ENCODE measurements around the gene CCER1. TPM values are rescaled to one million over a fixed set of nuclear protein-coding genes. Genes with fewer than 3 reads are reported as not detected.
"Not testable (repeated sequence)": the region's sequence is repeated elsewhere in the genome, so short reads cannot be mapped to it uniquely, and the experiment has no call there.

The CCER1 gene
- total RNA-seq, 3 donors from 2014 or later: not detected

DNA sequence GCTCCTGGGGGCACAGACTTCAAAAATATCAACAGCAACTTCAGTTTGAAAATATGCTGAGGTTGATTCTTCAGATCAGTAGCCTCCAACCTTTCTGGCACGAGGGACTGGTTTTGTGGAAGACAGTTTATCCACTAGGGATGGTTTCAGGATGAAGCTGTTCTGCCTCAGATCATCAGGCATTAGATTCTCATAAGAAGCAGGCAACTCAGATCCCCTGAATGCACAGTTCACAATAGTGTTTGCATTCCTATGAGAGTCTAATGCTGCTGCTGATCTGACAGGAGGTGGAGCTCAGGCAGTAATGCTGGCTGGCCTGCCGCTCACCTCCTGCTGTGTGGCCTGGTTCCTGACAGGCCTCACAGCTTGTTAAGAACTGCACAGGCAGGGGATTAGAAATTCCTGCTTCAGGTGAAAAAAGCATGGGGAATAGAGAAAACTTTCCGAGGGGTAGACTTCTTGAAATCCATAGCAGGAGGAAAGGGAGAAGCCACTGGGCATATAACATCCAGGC, 37.0 kb upstream of the CCER1 start:
- no peak for DNase-seq
- intact Hi-C loops (cut with DNase I, micrococcal nuclease): no loop called here
- no peaks in the 10 kb centered on the region for H3K9me3 ChIP-seq

DNA sequence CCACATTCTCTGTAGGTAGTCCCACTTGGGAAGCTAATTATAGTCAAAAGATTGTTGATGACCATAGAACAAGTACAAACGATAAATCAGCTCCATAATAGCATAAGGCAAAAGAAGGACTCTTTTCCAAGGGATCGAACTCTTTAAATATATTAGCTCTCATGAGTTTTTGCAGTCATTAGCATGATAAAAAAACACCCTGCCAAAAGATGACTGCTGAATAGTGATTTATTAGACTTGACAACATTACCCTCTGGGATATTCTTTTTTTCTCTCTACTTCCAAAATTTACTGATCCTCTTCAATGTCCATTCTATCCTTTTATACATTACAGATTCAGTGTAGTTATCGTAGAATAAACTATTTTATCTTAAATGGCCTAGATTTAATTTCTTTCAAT, 35.6 kb upstream of the CCER1 start:
- no peak for ATAC-seq
- intact Hi-C loops (cut with DNase I, micrococcal nuclease): no loop called here
- TF ChIP-seq, protein P1, sequence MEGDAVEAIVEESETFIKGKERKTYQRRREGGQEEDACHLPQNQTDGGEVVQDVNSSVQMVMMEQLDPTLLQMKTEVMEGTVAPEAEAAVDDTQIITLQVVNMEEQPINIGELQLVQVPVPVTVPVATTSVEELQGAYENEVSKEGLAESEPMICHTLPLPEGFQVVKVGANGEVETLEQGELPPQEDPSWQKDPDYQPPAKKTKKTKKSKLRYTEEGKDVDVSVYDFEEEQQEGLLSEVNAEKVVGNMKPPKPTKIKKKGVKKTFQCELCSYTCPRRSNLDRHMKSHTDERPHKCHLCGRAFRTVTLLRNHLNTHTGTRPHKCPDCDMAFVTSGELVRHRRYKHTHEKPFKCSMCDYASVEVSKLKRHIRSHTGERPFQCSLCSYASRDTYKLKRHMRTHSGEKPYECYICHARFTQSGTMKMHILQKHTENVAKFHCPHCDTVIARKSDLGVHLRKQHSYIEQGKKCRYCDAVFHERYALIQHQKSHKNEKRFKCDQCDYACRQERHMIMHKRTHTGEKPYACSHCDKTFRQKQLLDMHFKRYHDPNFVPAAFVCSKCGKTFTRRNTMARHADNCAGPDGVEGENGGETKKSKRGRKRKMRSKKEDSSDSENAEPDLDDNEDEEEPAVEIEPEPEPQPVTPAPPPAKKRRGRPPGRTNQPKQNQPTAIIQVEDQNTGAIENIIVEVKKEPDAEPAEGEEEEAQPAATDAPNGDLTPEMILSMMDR (IDR thresholded peaks at IDR 0.05): no peak

More for the DNA sequence above, 37.0 kb upstream of the CCER1 start:
- ATAC-seq: no peak
- H3K4me1 ChIP-seq (ENCODE audit: low read depth): no peaks in the 10 kb centered on the region
- no peaks in the 10 kb centered on the region for H3K36me3 ChIP-seq (ENCODE audit: low read depth)
- H3K4me3 ChIP-seq: no peak overlapping the region
- TF ChIP-seq, protein P1 (IDR thresholded peaks at IDR 0.05): no peak

DNA sequence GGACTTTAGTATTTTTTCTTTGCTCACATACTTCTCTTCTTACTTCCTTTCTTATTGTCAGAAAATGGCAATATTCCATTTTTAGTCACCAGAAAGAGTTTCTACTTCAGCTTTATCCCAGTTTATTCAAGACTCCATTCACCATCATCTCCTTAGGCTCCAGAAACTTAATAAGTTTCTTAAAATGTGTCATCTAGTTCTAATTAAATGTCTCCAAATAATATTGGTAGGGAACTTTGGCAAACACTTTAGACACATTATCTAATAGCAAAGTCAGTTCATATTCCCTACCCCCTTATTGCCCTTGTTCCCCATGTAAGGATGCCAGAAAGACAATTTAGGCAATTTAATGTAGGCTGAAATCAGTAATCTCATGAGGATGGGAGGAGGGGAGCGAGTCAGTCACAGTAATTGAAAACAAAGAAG, 34.7 kb upstream of the CCER1 start:
- ATAC-seq (no peak), DNase-seq (no peak)
- Histone ChIP-seq H3K9me3 (no peaks in the 10 kb centered on the region), H3K4me3 (no peak overlapping the region), H3K4me1 (ENCODE audit: low read depth) (no peaks in the 10 kb centered on the region), H3K36me3 (ENCODE audit: low read depth) (no peaks in the 10 kb centered on the region)
- TF ChIP-seq, protein P1 (IDR thresholded peaks at IDR 0.05): no peak
- intact Hi-C loops (cut with DNase I, micrococcal nuclease): no loop called here

More for the DNA sequence above, 35.6 kb upstream of the CCER1 start:
- Histone ChIP-seq H3K4me3 (no peak overlapping the region), H3K9me3 (no peaks in the 10 kb centered on the region), H3K36me3 (ENCODE audit: low read depth) (no peaks in the 10 kb centered on the region), H3K4me1 (ENCODE audit: low read depth) (no peaks in the 10 kb centered on the region)
- no peak for DNase-seq

DNA sequence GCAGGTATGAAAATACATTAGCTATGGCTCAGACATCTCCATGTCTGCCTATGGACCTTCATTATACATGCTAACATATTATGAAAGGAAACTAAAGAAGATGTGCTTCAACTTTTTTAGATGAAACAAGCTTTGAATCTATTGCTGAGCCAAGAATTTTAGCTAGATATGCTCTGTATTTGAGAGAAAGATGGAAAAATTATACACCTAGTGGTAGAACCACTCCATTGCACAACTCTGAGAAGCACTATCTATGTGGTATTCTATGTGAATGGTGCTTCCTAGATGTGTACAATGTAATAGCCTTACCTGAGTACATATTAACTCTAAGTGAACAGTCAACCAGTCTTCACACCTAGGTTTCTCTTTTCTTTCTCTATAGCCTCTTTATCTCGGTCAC, 32.5 kb upstream of the CCER1 start:
- TF ChIP-seq, protein P1 (IDR thresholded peaks at IDR 0.05): no peak
- Histone ChIP-seq H3K4me3 (no peak overlapping the region), H3K4me1 (ENCODE audit: low read depth) (no peaks in the 10 kb centered on the region), H3K9me3 (no peaks in the 10 kb centered on the region), H3K36me3 (ENCODE audit: low read depth) (no peaks in the 10 kb centered on the region)
- ATAC-seq (no peak), DNase-seq (no peak)
- intact Hi-C loops (cut with DNase I, micrococcal nuclease): no loop called here

DNA sequence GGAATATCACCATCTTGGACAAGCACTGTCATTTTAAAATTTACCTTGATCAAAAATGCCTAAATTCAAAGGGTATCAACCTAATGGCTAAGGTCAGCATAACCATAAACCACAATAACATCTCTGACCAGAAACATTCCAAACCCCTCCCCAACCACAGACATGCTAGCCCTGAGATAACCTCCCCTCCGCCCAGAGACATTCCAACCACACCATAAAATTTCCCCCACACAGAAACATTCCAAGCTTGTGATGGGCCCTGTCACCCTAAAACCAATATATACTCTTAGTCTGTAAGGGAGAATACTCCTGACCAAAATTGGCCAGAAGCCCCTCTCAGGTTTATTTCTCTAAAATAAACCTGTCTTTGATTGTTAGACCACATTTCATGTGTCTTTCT, 32.1 kb upstream of the CCER1 start:
- intact Hi-C loops (cut with DNase I, micrococcal nuclease): no loop called here
- no peaks in the 10 kb centered on the region for H3K4me1 ChIP-seq (ENCODE audit: low read depth)

DNA sequence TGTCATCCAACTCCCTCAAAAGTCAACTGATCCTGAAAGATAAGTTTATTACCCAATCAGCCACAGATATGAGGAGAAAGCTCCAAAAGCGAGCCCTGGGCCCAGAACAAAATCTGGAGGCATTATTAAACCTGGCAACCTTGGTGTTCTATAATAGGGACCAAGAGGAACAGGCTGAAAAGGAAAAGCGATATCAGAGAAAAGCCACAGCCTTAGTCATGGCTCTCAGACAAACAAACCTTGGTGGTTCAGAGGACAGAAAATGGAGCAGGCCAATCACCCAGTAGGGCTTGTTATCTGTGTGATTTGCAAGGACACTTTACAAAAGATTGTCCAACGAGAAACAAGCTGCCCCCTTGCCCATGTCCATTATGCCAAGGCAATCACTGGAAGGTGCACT, 30.4 kb upstream of the CCER1 start:
- DNase-seq; ATAC-seq; H3K4me1 ChIP-seq (ENCODE audit: low read depth); H3K4me3 ChIP-seq; H3K36me3 ChIP-seq (ENCODE audit: low read depth); H3K9me3 ChIP-seq; intact Hi-C loops (cut with DNase I, micrococcal nuclease): not testable (repeated sequence)

More for the DNA sequence above, 32.1 kb upstream of the CCER1 start:
- Histone ChIP-seq H3K4me3 (no peak overlapping the region), H3K9me3 (no peaks in the 10 kb centered on the region), H3K36me3 (ENCODE audit: low read depth) (no peaks in the 10 kb centered on the region)
- TF ChIP-seq, protein P1 (IDR thresholded peaks at IDR 0.05): no peak
- no peak for ATAC-seq
- no peak for DNase-seq

Measured in mucosa of descending colon (tissue), 3 donors.